ENCODE results near the gene CHTF18. TPM values are rescaled to one million over a fixed set of nuclear protein-coding genes. Genes with fewer than 3 reads are reported as not detected.
"Not testable (repeated sequence)": the region's sequence is repeated elsewhere in the genome, so short reads cannot be mapped to it uniquely, and the experiment has no call there.

CHTF18 gene
- total RNA-seq, 6 experiments from 2014 or later, result 2.9 to 7.8 (median 4.6) TPM

GRCh38 chr16:835373-835772 lies 47.0 kb downstream of the CHTF18 start:
- H3K4me1 ChIP-seq, result no peaks in the 10 kb centered on the region
- no peaks in the 10 kb centered on the region for H3K27me3 ChIP-seq
- TF ChIP-seq POLR2A (IDR thresholded peaks at IDR 0.05) (no peak), CTCF (IDR thresholded peaks at IDR 0.05) (no peak)
- H3K36me3 ChIP-seq, result no peaks in the 10 kb centered on the region
- intact Hi-C loops (cut with DNase I), result no loop called here
- H3K27ac ChIP-seq, result no peak overlapping the region
- WGBS (ENCODE audit: insufficient coverage, low coverage, low lambda C conversion rate, missing lambda C conversion rate), result 94% methylated on average over 3 of the region's 10 CpGs
- no peak overlapping the region for H3K4me3 ChIP-seq
- ATAC-seq (no peak), DNase-seq (no peak)
- no peaks in the 10 kb centered on the region for H3K9me3 ChIP-seq

DNA sequence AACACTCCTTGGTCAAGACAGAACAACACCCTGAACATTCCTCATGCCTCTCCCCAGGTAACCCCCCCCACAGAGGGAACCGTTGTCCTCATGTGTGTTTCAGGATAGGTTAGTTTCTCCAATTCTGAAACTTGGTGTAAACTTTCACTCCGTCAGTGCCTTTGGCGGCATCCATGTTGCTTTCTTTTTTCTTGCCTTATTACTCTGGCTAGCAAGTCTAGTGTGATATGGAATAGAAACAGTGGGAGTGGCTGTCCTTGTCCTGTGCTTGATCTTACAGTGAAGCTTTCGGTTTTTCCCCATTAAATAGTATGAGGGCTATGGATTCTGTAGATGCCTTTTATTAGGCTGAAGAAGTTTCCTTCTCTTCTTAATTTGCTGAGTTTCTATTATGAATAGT lies 47.8 kb downstream of the CHTF18 start:
- Histone ChIP-seq H3K4me3 (no peak overlapping the region), H3K27ac (no peak overlapping the region), H3K27me3 (no peaks in the 10 kb centered on the region), H3K36me3 (no peaks in the 10 kb centered on the region), H3K9me3 (no peaks in the 10 kb centered on the region), H3K4me1 (no peaks in the 10 kb centered on the region)
- no peak for TF ChIP-seq CTCF (IDR thresholded peaks at IDR 0.05)
- DNase-seq (no peak), ATAC-seq (no peak)
- 79% methylated on average over 4 of the region's 4 CpGs for WGBS (ENCODE audit: insufficient coverage, low coverage, low lambda C conversion rate, missing lambda C conversion rate)
- intact Hi-C loops (cut with DNase I), result no loop called here

- ATAC-seq; DNase-seq; H3K36me3 ChIP-seq; H3K4me1 ChIP-seq; intact Hi-C loops (cut with DNase I); H3K9me3 ChIP-seq; H3K27me3 ChIP-seq; H3K27ac ChIP-seq; H3K4me3 ChIP-seq: not testable (repeated sequence)
- WGBS (ENCODE audit: insufficient coverage, low coverage, low lambda C conversion rate, missing lambda C conversion rate), result 91% methylated on average over 3 of the region's 3 CpGs
Measured at GRCh38 chr16:836822-837221, 48.4 kb downstream of the CHTF18 start.

DNA sequence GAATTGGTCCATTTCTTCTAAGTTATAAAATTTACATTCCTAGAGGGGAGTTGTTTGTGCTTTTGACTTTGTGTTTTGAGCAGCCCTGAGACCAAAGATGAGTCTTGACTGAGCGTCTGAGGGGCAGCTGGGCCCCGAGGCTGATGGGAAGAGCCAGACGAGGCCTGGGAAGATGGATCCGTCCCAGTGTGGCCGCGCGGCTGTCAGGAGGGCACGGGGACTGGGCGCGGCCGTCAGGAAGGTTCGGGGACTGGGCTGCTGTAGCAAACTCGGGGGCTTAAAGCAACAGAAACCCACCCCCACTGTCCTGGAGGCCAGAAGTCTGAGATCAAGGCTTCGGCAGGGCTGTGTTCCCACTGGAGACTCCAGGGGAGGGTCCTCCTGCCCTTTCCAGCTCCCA lies 50.3 kb downstream of the CHTF18 start:
- ATAC-seq, result no peak
- TF ChIP-seq POLR2A (IDR thresholded peaks at IDR 0.05), result no peak
- intact Hi-C loops (cut with DNase I), result no loop called here
- DNase-seq, result no peak
- Histone ChIP-seq H3K4me1 (no peaks in the 10 kb centered on the region), H3K27me3 (no peaks in the 10 kb centered on the region), H3K36me3 (no peaks in the 10 kb centered on the region), H3K9me3 (no peaks in the 10 kb centered on the region), H3K4me3 (no peak overlapping the region), H3K27ac (no peak overlapping the region)
- WGBS (ENCODE audit: insufficient coverage, low coverage, low lambda C conversion rate, missing lambda C conversion rate), result 79% methylated on average over 9 of the region's 14 CpGs

- no peaks in the 10 kb centered on the region for H3K9me3 ChIP-seq
- H3K4me3 ChIP-seq, result no peak overlapping the region
- H3K4me1 ChIP-seq, result no peaks in the 10 kb centered on the region
- H3K36me3 ChIP-seq, result no peaks in the 10 kb centered on the region
- no peak overlapping the region for H3K27ac ChIP-seq
- H3K27me3 ChIP-seq, result no peaks in the 10 kb centered on the region
- peak in 1 of 4 donors; percentile 4 for ATAC-seq
- 40% methylated on average over 2 of the region's 24 CpGs for WGBS (ENCODE audit: insufficient coverage, low coverage, low lambda C conversion rate, missing lambda C conversion rate)
- TF ChIP-seq CTCF (IDR thresholded peaks at IDR 0.05), result no peak
- TF ChIP-seq POLR2A (IDR thresholded peaks at IDR 0.05), result no peak
- intact Hi-C loops (cut with DNase I), result no loop called here
- DNase-seq, result peak in 1 of 3 donors; percentile 48
Measured at GRCh38 chr16:839643-840408, 51.4 kb downstream of the CHTF18 start.

All from right lobe of liver (tissue), 6 donors.